Hematopoietic multipotent progenitor cell treated with erythropoietin and hydrocortisone succinate and interleukin-3 and kit ligand, for 4 days (in vitro differentiated cells): Measurements from ENCODE around the gene RGS9.

Experiments
- DNase-seq: peaks from one replicate; pipeline ENCODE4 v3.0.0-alpha.2; 2015

Gene RGS9

DNA sequence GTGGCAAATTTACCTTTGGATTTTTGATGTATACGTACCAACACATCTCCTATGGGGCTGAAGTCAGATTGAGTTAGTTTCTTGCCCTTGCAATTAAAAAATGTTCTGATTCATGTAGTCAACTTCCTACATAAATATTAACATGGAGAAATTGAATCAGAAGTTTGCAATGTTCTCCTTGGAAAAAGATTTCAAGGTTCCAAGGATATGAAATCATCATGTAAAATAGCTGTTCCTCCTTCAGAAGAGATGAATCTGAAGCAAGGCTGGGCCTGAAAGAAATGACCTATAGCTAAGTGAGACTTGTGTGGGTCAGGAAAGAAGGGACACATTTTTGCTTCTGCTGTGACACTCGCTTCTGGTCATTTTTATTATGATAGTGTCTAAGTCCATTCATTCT lies 131.7 kb downstream of the RGS9 start:
- DNase-seq, result no peak

DNA sequence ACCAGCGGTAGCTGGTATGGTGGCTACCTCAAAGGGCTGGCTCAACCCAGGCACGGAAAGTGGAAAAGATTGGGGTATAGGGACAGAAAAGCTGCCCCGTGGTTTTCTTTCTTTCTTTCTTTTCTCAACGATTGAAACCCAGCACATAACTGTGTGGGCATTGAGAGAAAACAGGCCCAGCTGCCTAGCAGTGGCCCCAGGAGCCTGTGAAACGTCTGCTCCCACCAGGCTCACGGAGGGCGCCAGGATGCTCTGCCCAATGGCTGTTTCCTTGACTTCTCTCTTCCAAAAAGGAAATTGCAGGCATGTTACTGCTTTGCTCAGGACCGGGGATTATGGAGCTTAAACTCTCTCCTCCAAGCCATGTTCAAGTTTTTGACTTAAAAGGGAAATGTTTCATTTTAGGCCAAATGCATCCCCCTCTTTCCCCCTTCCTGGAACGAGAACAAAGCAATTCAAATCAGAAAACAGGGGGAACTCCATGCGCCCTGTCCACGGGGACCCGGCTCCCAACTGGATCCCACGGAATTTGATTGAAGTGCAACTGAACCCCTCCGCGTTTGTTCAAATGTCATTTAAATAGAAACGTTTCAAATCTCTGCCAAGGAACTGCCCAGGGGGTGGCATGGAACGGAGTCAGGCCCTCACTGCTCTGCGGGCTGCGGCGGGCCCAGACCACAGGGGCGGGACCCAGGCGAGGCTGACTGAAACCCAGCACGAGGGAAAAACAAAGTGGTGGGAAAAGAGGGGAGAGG lies 133.5 kb downstream of the RGS9 start:
- DNase-seq, result no peak

DNA sequence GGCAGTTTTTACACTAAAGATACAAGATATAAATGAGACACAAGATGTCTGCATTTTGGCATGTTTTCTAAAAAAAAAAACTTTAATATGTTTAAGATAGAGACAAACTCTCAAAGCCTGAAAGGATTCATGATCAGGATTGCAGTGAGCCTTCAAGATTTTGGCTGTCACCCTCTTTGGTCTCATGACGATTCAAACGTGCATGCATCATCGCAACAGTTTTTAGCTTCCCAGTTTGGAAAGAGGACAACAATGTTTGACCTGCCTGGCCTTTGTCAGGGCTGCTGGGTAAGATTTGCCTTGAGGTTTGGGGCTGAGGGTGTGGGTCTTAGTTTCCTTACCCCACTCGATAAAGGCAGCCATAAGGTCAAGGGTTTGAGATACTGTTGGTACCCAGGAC lies 134.1 kb downstream of the RGS9 start:
- no peak for DNase-seq
